HG03354 (cell line): ENCODE data around the gene SLFN12.
"Not testable (repeated sequence)": the region's sequence is repeated elsewhere in the genome, so short reads cannot be mapped to it uniquely, and the experiment has no call there.

Source experiments
- ATAC-seq: cut with Tn5 transposase; IDR thresholded peaks from one replicate; pipeline ENCODE4 v1.9.1; 2021; ENCODE audit warnings: mild to moderate bottlenecking; ENCODE audit not compliant: unreplicated experiment, poor library complexity, severe bottlenecking

The SLFN12 gene

GRCh38 chr17:35416659-35417058 lies 15.6 kb downstream of the SLFN12 start:
- ATAC-seq, result no peak

- ATAC-seq, result not testable (repeated sequence)
Measured at GRCh38 chr17:35414707-35415106, 17.6 kb downstream of the SLFN12 start.

GRCh38 chr17:35414247-35414646 lies 18.1 kb downstream of the SLFN12 start:
- no peak for ATAC-seq

- no peak for ATAC-seq
Measured at GRCh38 chr17:35407531-35407930, 24.8 kb downstream of the SLFN12 start.

- ATAC-seq, result no peak
Measured at GRCh38 chr17:35406568-35406967, 25.7 kb downstream of the SLFN12 start.

- ATAC-seq, result no peak
Measured at GRCh38 chr17:35404360-35404759, 27.9 kb downstream of the SLFN12 start.

- not testable (repeated sequence) for ATAC-seq
Measured at GRCh38 chr17:35393783-35394182, 38.5 kb downstream of the SLFN12 start.

- no peak for ATAC-seq
Measured at GRCh38 chr17:35390663-35391062, 41.6 kb downstream of the SLFN12 start.

- no peak for ATAC-seq
Measured at GRCh38 chr17:35390156-35390555, 42.1 kb downstream of the SLFN12 start.

- ATAC-seq, result no peak
Measured at GRCh38 chr17:35387496-35387895, 44.8 kb downstream of the SLFN12 start.

- ATAC-seq, result no peak
Measured at GRCh38 chr17:35377706-35378105, 54.6 kb downstream of the SLFN12 start.

- ATAC-seq, result no peak
Measured at GRCh38 chr17:35377068-35377467, 55.2 kb downstream of the SLFN12 start.

- ATAC-seq, result no peak
Measured at GRCh38 chr17:35376245-35376644, 56.1 kb downstream of the SLFN12 start.

- ATAC-seq, result no peak
Measured at GRCh38 chr17:35374766-35375344, 57.4 kb downstream of the SLFN12 start.

- ATAC-seq, result peak; percentile 45
Measured at GRCh38 chr17:35373984-35374765, 58.1 kb downstream of the SLFN12 start.

GRCh38 chr17:35373534-35373983 lies 58.7 kb downstream of the SLFN12 start, which contains the start of gene SLFN11:
Gene SLFN11, minus strand, starts transcription at chr17:35373621. Its CDS starts 9,814 bp downstream, at chr17:35363807.
- ATAC-seq, result peak; percentile 58

GRCh38 chr17:35372846-35373533 lies 59.3 kb downstream of the SLFN12 start:
- ATAC-seq, result peak; percentile 8

GRCh38 chr17:35371934-35372333 lies 60.4 kb downstream of the SLFN12 start:
- no peak for ATAC-seq

GRCh38 chr17:35368081-35368830 lies 64.0 kb downstream of the SLFN12 start:
- peak; percentile 97 for ATAC-seq

GRCh38 chr17:35361027-35361426 lies 71.3 kb downstream of the SLFN12 start:
- ATAC-seq, result no peak
